PC-9 (cell line): ENCODE data around the gene ACKR2.

Experiments
- CTCF ChIP-seq: fragments of 200-600 bp; sonication (generic); conservative IDR thresholded peaks from 2 replicates; pipeline ENCODE4 v1.6.1; 2017; ENCODE audit warnings: mixed run types, antibody characterized with exemption, mild to moderate bottlenecking, moderate library complexity
- EZH2 ChIP-seq: fragments of 200-600 bp; sonication (generic); IDR thresholded peaks from 2 replicates; pipeline ENCODE4 v1.8.0; 2017; ENCODE audit warnings: antibody characterized with exemption, low read depth

- TF ChIP-seq CTCF: no peak
- no peak for TF ChIP-seq EZH2
Measured at GRCh38 chr3:42856544-42856943, 47.3 kb downstream of the ACKR2 start.
